GM19463 (cell line): ENCODE results near the gene MED12.
A peak's percentile ranks its signal among the peaks of the same experiment; 100 is the strongest.

Experiments used
- ATAC-seq: cut with Tn5 transposase; IDR thresholded peaks from one replicate; pipeline ENCODE4 v1.9.1; 2021; ENCODE audit warnings: mild to moderate bottlenecking, moderate library complexity; ENCODE audit not compliant: unreplicated experiment

Gene MED12

DNA sequence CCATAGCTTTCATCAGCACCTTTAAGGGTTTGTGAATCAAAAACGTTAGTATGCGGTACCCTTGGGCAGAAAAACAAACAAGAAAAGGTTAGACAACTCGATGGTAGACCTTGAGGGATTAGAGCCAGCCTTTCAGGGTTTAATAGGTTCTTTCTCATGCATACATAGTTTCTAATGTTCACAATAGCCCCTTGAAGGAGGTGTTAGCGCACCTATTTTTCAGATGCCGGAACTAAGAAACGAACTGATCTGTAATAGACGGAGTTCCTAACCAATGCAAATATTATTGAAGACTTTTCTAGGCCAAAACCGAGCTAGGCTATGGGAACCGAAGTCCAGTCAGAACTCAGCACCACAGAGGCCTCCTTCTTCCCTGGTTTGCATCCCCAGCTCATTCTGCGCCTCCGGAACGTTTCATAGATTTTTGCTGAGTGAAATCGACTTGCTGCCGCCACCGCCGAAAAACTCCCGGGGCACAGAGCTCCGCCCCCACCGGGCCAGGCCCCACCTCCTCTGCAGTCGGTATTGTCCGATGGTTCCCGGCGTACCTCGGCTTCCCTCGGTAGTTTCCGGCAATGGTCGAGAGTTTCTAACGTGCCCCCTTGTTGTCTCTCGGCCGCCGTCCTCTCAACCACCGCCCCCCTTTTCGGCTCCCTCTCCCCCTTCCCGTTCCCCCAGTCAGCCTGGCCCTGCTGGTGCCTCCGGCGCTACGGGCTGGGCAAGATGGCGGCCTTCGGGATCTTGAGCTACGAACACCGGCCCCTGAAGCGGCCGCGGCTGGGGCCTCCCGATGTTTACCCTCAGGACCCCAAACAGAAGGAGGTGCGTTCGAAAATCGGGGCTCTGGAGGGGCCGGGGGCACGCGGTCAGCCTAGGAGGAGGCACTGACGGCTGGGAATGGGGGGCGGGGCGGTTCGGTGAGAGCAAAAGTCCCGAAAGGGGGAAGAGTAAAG is at the start of gene MED12:
MED12 (plus strand) TSS at position 565 of the 953 bp plus-strand sequence; CDS start at position 724, 159 bp downstream.
- ATAC-seq, result peak; percentile 90

DNA sequence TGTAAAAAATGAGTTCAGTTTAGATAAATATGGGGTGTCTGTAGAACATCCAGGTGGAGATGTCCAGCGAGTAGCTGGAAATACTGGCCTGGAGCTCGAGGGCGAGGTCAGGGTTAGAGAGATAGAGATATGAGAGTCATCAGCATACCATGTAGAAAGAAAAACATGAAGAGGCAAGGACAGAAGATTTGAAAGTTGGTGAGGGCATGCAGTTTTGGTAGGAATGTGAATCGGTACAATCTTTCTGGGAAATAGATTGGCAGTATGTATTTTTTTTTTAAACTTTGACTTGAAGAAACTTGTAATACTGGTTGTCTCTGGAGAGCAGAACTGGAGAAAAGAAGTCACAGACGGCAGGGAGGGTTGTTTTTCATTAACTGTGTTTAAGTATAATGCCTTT is 47.9 kb upstream of the MED12 start:
- ATAC-seq, result no peak

DNA sequence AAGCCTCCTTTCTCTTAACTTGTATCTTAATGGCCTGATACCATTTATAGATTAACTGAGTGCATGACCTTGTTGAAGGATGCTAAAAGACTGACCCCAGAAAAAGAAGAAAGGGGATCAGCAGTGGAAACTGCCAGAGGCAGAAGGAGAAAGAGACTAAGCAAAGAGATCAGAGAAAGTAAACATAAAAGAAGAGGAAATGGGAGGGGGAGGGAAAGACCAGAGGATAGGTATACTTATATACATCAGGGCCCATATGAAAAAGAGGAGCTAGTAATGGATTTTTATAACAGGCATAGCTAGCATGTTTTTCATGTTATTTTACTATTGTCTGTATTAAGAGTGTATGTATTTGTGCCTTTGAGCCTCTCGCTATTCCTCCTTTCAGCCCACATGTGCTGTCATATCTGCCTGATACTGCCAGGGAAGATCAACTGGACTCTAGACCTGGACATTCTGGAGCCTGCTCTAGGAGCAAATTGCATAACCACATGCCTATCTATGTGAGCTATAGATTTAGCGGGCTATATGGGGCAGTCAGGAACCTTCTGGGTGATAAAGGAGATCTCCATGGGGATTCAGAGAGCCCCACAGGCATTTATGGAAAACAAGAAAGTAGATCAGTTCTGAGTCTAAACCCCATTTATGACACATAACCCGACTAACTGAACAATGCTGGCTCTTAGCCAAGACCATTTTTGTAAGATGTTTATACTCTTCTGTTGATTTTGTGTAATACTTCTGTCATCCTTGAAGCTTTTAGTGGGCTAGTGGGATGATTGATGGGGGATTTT is 36.9 kb upstream of the MED12 start:
- no peak for ATAC-seq

DNA sequence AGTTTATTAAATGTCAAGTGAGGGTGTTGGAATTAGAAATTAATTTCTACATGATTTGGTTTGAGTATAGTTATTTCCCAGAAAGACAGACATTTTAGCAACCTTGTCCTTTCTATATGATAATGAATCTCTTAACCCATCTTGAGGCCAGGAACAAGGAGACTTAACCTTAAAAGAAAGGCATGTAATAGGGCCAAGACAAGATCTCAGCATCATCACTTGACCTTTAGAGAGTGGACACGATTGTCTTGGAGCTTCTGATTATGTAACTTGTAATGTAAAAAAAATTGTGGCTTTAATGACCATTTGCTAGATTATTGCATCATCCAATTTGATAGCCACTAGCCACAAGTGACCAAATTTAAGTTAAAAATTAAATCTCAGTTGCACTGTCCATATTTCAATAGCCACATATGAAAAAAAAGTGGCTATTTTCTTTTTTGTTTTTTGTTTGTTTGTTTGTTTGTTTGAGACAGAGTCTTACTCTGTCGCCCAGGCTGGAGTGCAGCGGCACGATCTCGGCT is 36.2 kb upstream of the MED12 start:
- no peak for ATAC-seq

DNA sequence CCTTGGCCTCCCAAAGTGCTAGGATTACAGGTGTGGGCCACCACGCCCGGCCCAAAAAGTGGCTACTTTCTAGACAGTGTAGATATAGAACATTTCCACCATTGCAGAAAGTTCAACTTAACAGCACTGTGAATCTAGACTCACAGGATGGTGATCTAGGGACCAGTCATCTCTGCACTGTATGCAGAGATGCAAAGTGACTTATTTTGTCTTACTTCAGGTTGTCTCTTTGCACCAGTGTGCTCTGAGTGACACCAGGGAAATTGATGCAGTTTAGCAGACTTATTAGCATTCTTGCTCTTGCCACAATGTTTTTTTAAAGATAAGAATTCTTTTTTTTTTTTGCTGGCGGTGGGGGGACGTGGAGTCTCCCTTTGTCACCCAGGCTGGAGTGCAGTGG is 35.6 kb upstream of the MED12 start:
- no peak for ATAC-seq

DNA sequence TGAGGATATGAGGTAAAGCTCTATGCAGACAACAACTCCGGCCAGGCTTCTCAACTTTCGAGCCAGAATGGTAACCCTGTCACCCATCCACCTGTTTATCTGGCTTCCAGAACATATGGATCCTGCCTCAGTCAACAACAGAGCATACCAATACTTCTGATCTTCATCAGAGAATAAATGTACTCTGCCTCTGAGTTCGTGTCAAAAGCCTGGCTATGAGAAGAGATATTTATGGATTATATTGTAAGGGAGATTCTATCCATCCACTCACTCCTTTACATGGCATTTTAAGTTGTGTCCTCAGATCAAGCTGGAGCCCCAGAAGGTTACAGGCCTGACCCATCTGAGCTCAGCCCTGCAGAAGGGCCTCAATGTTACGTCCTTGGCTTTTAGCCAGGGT is 32.5 kb upstream of the MED12 start:
- ATAC-seq, result no peak

DNA sequence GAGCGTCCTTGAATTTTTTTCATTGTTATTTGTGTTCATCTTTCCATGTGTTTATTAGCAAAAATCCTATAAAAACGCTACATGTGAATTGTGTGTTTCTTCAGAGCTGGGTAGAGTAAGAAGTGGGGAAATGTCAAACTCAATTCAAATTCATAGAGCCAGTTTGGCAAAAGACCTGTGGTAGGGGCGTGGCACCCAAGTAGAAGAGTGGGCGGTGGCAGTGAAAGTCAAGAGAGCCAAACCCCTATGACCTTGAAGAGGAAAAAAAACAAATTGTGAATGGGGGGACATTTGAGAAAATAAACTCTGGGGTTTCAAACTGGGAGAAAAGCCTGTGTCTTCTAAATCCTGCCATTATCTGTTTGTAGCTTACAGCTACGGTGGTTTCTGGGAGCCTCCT is 27.1 kb upstream of the MED12 start:
- no peak for ATAC-seq

DNA sequence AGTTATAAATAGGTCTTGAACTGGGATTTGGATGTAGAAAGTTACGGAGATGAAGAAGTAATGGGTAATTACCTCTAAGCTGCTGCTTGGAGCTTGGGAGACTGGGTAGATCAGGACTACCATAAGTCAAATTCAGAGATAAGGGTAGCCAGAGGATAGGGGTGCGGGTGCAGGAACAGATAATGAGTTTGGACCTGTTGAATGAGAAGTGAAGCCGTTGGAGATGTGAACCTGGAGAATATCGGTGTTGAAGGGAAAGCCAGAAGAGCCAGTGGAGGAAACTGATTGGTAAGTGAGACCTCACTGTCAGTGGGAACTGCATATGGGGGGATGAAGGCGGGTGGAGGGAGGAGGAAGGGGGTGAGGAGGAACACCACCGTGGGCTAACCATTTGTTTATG is 23.4 kb upstream of the MED12 start:
- no peak for ATAC-seq

DNA sequence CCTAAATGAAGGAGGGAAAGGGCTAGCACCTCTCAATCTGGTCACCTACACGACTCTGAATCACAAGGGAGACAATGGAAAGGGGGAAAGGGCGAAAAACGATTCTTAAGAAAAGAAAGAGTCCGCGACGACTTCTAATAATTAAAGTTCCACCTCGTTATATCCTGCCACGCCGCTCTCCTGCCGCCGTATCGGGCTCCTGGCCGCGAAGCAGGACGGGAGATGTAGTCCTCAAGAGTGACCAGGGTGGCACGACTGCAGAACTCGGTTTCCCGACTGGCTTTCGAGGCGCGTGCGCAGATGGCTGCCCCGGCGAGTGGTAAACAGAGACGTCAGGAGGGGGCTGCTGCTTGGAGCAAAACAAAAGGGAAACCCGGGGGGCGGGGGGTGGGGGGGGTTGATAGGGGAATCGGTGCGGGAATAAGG is 22.8 kb upstream of the MED12 start, which contains the start of gene FOXO4:
FOXO4 (plus strand) TSS at position 297 of the 426 bp plus-strand sequence. CDS start 678 bp downstream, outside the sequence.
- peak; percentile 93 for ATAC-seq

DNA sequence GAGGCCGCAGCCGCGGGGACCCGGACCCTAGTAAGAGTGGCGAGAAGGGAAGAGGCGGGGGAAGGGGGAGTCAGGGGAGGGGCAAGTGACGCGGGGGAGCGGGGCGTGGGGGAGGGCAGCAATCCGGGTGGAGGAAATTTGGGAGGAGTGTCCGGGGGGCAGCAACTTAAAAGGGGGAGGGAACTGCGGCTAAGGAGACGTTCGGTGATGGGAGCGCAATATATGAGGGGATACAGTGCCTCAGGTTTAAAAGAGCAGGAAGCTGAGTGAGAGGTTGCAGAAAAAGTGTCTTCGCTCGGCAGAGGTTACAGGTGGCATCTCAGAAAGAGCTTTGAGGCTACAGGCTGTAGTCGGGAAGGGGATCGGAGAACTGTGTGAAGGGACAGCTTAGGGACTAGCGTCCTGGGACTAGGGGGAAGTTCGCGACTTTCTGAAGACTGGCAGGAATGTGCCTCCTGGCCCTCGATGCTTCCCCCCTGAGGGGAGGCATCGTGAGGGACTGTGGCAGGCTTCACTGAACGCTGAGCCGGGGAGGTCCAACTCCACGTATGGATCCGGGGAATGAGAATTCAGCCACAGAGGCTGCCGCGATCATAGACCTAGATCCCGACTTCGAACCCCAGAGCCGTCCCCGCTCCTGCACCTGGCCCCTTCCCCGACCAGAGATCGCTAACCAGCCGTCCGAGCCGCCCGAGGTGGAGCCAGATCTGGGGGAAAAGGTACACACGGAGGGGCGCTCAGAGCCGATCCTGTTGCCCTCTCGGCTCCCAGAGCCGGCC is 22.2 kb upstream of the MED12 start:
- ATAC-seq, result peak; percentile 5

DNA sequence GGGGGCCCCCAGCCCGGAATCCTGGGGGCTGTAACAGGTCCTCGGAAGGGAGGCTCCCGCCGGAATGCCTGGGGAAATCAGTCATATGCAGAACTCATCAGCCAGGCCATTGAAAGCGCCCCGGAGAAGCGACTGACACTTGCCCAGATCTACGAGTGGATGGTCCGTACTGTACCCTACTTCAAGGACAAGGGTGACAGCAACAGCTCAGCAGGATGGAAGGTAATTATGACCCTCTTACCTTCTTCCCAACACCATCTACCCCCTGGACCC is 21.7 kb upstream of the MED12 start:
- no peak for ATAC-seq

DNA sequence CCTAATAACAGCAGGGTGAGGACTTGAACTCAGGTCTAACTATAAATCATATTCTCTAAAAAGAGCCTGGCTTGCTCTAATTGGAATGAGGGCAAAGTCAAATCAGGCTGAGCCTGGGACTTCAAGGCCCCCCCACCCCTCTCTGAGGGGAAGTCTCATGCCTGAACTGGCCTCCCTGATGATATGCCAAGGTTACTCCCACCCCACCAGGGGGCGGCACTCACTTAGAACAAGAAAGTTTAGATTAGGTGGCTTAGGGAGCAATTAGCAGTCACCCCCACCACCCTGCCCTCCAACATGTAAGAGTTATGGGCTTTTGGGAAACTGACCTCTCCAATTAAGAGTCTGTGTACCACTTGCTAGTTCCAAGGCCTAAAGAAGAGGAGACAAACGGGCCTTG is 20.1 kb upstream of the MED12 start:
- peak; percentile 40 for ATAC-seq

DNA sequence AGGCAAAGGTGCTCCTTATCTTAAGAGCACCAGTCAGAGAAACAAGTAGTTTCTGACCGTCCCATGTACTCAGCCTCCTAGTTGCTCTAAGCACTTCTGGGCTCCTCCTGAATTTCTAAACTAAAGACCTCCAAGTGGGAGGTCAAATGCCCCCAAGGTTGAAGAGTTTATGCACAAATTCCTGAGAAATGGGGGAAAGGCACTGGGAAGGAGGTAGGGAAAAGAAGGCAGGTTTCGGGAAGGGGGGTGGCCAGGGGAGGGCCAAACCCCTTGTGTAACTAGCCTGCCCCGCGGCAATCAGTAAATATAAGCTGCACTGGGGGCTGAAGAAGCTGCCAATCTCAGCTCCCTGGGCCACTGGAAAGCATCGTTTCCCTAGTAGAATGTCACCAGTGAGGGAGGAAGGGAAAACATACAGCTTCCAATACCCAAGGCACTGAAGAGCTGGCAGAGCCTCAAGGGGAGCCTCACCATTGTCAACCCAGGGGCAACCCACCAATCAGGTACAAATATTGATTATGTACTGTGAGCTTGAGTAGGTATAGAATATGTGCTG is 19.4 kb upstream of the MED12 start:
- no peak for ATAC-seq

DNA sequence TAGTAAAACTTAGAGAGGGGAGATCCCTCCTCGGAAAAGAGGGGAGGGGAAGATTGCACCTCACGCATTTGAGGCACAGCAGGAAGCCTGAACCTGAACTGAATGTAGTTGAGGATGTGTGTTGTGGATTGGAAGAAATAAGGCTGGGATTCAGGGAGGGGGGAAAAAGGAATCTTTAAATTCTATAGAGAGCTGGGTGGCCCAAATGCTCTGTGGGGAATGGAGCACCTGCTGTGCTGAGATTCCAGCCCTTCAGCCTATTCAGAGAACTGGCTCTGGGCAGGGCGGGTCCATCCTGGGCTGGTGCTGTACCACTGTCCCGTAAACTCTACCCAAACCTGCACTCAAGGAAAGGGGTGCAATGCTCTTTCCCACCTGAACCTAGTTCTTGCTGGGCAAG is 18.7 kb upstream of the MED12 start:
- ATAC-seq, result no peak

DNA sequence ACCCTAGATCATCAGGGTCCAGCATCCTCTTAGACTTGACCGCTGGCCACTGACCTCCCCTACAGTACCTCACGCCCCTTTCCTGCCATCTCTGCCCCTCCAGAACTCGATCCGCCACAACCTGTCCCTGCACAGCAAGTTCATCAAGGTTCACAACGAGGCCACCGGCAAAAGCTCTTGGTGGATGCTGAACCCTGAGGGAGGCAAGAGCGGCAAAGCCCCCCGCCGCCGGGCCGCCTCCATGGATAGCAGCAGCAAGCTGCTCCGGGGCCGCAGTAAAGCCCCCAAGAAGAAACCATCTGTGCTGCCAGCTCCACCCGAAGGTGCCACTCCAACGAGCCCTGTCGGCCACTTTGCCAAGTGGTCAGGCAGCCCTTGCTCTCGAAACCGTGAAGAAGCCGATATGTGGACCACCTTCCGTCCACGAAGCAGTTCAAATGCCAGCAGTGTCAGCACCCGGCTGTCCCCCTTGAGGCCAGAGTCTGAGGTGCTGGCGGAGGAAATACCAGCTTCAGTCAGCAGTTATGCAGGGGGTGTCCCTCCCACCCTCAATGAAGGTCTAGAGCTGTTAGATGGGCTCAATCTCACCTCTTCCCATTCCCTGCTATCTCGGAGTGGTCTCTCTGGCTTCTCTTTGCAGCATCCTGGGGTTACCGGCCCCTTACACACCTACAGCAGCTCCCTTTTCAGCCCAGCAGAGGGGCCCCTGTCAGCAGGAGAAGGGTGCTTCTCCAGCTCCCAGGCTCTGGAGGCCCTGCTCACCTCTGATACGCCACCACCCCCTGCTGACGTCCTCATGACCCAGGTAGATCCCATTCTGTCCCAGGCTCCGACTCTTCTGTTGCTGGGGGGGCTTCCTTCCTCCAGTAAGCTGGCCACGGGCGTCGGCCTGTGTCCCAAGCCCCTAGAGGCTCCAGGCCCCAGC is 17.6 kb upstream of the MED12 start:
- ATAC-seq, result no peak

DNA sequence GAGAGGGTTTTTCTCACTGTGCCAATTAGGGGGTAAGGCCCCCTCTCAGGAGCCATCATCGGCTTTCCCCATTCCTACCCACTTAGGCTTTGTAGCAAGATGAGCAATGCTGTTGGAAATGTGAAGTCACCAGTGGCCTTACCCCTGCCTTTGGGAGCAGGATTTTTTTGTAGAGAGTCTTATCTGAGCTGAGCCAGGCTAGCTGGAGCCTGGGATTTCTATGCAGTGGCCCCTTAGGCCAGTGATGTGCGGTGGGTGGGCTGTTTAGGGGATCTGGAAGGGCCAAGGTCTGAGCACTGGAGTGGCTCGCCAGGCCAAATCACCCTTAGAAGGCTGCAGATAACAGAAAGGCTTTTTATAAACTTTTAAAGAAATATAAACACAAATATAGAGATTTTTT is 16.1 kb upstream of the MED12 start:
- ATAC-seq, result no peak

DNA sequence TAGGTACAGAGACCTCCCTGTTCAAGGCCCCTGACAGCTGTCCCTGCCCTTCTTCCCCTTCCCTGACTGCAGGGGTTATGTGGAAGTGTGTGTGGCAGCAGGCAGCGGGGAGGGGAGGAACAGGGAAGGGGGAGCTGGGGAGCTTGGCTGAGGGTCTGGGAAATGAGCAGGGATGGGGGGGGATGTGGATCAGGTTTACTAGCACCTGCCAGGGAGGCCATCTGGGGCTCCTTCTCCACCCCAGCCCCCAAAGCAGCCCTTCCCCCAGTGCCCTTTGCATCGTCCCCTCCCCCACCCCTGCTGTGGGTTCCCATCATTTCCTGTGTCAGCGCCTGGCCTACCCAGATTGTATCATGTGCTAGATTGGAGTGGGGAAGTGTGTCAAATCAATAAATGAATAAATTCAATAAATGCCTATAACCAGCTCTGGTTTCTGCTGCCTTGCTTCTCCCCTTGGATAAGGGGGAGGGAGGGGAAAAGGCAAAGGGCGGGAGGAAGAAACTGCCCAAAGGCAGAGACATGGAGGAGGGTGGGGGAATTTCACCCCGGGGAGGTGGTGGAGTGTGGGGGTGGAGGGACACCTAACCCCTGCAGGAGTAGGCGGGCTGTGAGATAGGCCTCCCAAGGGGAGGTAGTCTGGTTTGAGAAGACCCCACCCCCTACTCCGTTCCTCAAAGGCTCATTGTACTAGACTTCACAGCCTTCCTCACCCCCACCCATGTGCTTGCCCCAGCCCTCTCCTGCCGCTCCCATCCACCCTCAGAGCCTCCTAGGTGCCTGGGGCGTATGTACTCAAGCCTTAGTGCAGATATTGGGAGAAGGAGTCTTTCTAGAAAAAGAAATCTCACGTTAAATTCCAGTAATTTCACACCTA is 15.0 kb upstream of the MED12 start:
- peak; percentile 66 for ATAC-seq

DNA sequence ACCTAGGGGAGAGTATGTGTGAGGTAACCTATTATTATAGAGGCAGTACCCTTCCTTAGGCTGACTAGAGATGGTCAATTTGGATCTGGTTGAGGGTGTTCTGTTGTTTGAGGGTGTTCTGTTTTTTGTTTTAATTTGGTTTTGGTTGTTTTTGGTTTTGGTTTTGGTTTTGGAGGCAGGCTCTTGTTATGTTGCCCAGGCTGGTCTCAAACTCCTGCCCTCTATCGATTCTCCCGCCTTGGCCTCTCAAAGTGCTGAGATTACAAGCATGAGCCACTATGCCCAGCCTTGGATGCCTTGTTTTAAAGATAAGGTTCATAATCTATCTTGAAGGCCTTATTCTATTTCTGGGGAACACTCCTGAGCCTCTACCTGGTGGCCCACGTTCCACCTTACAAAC is 12.8 kb upstream of the MED12 start:
- ATAC-seq, result no peak

DNA sequence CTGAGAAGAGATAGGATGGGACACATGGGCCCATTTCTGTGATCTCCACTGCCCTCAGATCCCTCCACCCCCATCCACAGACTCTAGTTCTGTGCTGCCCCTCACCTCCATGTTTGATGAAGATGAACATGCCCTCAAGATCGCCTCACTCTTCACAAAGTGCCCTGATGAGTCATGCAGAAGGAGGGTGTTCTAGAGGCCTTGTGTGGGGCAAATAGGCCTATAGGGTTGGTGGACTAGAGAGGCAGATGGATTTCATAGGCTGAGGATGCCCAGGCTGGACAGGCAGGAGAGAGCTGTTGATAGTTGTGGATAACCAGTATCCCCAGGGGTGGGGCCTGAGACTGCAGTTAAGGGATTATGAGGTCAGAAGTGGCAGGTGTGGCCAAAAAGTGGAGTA is 12.0 kb upstream of the MED12 start, which contains the start of gene CXorf65:
CXorf65 (minus strand) TSS at position 314 of the 400 bp plus-strand sequence; CDS start at position 130, 184 bp downstream.
- ATAC-seq, result no peak
